DND-41 (cell line): ENCODE results near the gene HS3ST5.

Experiments
- CTCF ChIP-seq: IDR thresholded peaks from 2 replicates; pipeline ENCODE4 v1.5.1; 2012; ENCODE audit warnings: borderline replicate concordance, low read length, moderate library complexity, mild to moderate bottlenecking; ENCODE audit not compliant: poor library complexity, severe bottlenecking; ENCODE audit errors: extremely low read depth
- EZH2 ChIP-seq: IDR thresholded peaks from 3 replicates; pipeline ENCODE4 v1.6.1; 2012; ENCODE audit warnings: borderline replicate concordance, low read depth, mild to moderate bottlenecking, moderate library complexity, low read length, inconsistent platforms; ENCODE audit not compliant: severe bottlenecking

- TF ChIP-seq CTCF (no peak), EZH2 (no peak)
These were observed 56.6 kb downstream of the HS3ST5 start for GRCh38 chr6:114286211-114286610.
